Erythroblast (primary cell): ENCODE results near the gene UPF1.

Source experiments
- GATA1 ChIP-seq: IDR thresholded peaks from 2 replicates; pipeline ENCODE4 v1.6.1; 2011; ENCODE audit warnings: low read depth, mild to moderate bottlenecking, control low read depth, low read length, moderate library complexity
- POLR2A ChIP-seq: IDR thresholded peaks from 2 replicates; pipeline ENCODE4 v1.6.1; 2011; ENCODE audit warnings: mild to moderate bottlenecking, low read length

- no peak for TF ChIP-seq POLR2A
- TF ChIP-seq GATA1, result no peak
Measured at GRCh38 chr19:18905058-18905456, 73.3 kb downstream of the UPF1 start.
